HG03439 (cell line): ENCODE data around the gene MYOCD.
"Not testable (repeated sequence)": the region's sequence is repeated elsewhere in the genome, so short reads cannot be mapped to it uniquely, and the experiment has no call there.

Source experiments
- ATAC-seq: cut with Tn5 transposase; IDR thresholded peaks from one replicate; pipeline ENCODE4 v1.9.1; 2021; ENCODE audit warnings: mild to moderate bottlenecking, moderate library complexity; ENCODE audit not compliant: unreplicated experiment

The MYOCD gene

GRCh38 chr17:12665263-12666210, at the start of gene MYOCD:
Gene MYOCD (plus strand): TSS chr17:12665890. CDS start chr17:12666189, 299 bp downstream.
- no peak for ATAC-seq

- ATAC-seq: no peak
These were observed 49.5 kb upstream of the MYOCD start for GRCh38 chr17:12616161-12616560.

- ATAC-seq: no peak
These were observed 47.1 kb upstream of the MYOCD start for GRCh38 chr17:12618557-12618956.

GRCh38 chr17:12619459-12620199, 46.1 kb upstream of the MYOCD start:
- no peak for ATAC-seq

GRCh38 chr17:12620200-12620720, 45.4 kb upstream of the MYOCD start:
- ATAC-seq: no peak

GRCh38 chr17:12622726-12623125, 43.0 kb upstream of the MYOCD start:
- ATAC-seq: no peak

- no peak for ATAC-seq
These were observed 42.4 kb upstream of the MYOCD start for GRCh38 chr17:12623220-12623848.

- no peak for ATAC-seq
These were observed 41.5 kb upstream of the MYOCD start for GRCh38 chr17:12624211-12624610.

- ATAC-seq: no peak
These were observed 40.6 kb upstream of the MYOCD start for GRCh38 chr17:12625092-12625491.

- ATAC-seq: no peak
These were observed 38.5 kb upstream of the MYOCD start for GRCh38 chr17:12627177-12627629.

GRCh38 chr17:12627781-12628451, 37.8 kb upstream of the MYOCD start:
- no peak for ATAC-seq

GRCh38 chr17:12631076-12631475, 34.6 kb upstream of the MYOCD start:
- no peak for ATAC-seq

- ATAC-seq: no peak
These were observed 32.9 kb upstream of the MYOCD start for GRCh38 chr17:12632785-12633184.

- no peak for ATAC-seq
These were observed 30.8 kb upstream of the MYOCD start for GRCh38 chr17:12634789-12635414.

GRCh38 chr17:12635996-12636395, 29.7 kb upstream of the MYOCD start:
- not testable (repeated sequence) for ATAC-seq

- ATAC-seq: no peak
These were observed 28.7 kb upstream of the MYOCD start for GRCh38 chr17:12637015-12637414.

- no peak for ATAC-seq
These were observed 27.7 kb upstream of the MYOCD start for GRCh38 chr17:12637745-12638651.

GRCh38 chr17:12640364-12640763, 25.3 kb upstream of the MYOCD start:
- ATAC-seq: no peak

- ATAC-seq: no peak
These were observed 24.6 kb upstream of the MYOCD start for GRCh38 chr17:12641084-12641483.
